HepG2 (cell line): Measurements from ENCODE around the gene PNLDC1. TPM values are rescaled to one million over a fixed set of nuclear protein-coding genes. Genes with fewer than 3 reads are reported as not detected.

ENCODE experiments used
- ATAC-seq: fragments of 200-7000 bp; cut with Tn5 transposase; 3 replicates; pipeline ENCODE4 v1.9.1; 2020; ENCODE audit warnings: mild to moderate bottlenecking, moderate library complexity
- BruUV-seq: library from RNA; stranded (reverse); fragments of 400-500 nt; replicated peaks from 2 replicates; lab custom pipeline; 2021; lab: Mats Ljungman, UMichigan
- CTCF ChIA-PET: fragments of 300-600 bp; formaldehyde crosslinking; extraction: SDS; loops from one replicate; lab custom pipeline; 2021; ENCODE audit warnings: low total read pairs, inconsistent platforms, low intra/inter-chr PET ratio; lab: Yijun Ruan, JAX
- POLR2A ChIA-PET: fragments of 350-600 bp; sonication (Branson Sonifier 250); formaldehyde crosslinking; loops from one replicate; lab custom pipeline; 2020; ENCODE audit warnings: antibody characterized with exemption, inconsistent platforms; lab: Yijun Ruan, JAX
- DNase-seq: peaks from one replicate; pipeline ENCODE4 v3.0.0-alpha.2; 2015; ENCODE audit warnings: low spot score
- FAIRE-seq: peaks from 3 replicates; lab custom pipeline; 2011; peaks lifted over from hg19 to GRCh38; lab: Jason Lieb, UNC
- H2AFZ ChIP-seq: one replicate; pipeline ENCODE4 v1.6.1; 2011; ENCODE audit warnings: low read length, inconsistent platforms
- H3K27ac ChIP-seq: fragments of 300-600 bp; 3 replicates; pipeline ENCODE4 v1.8.0; 2011; ENCODE audit warnings: mixed run types, mild to moderate bottlenecking, mixed read lengths, low read length, inconsistent platforms; ENCODE audit not compliant: insufficient read depth; ENCODE audit errors: extremely low read length
- H3K27me3 ChIP-seq, 2 experiments: fragments of 200-600 bp in 1 of 2; 2 replicates in 1 of 2; 3 replicates in 1 of 2; pipeline versions ENCODE4 v1.6.0 to v1.8.0; 2011; ENCODE audit warnings: low read length in 2 of 2, mild to moderate bottlenecking in 2 of 2, moderate library complexity in 2 of 2, inconsistent platforms in 1 of 2; ENCODE audit not compliant: insufficient read depth in 2 of 2, control insufficient read depth in 1 of 2
- H3K36me3 ChIP-seq, 2 experiments: fragments of 200-600 bp in 1 of 2; replicated peaks in 1 of 2; 2 replicates in 1 of 2; 3 replicates in 1 of 2; pipeline versions ENCODE4 v1.5.1 to v1.8.0; 2011; ENCODE audit warnings: low read length in 2 of 2, inconsistent platforms in 1 of 2; ENCODE audit not compliant: insufficient read depth in 2 of 2, control insufficient read depth in 1 of 2
- H3K4me1 ChIP-seq: 2 replicates; pipeline ENCODE4 v1.5.1; 2012; ENCODE audit warnings: low read length, inconsistent platforms; ENCODE audit not compliant: insufficient read depth
- H3K4me2 ChIP-seq: 2 replicates; pipeline ENCODE4 v1.6.0; 2011; ENCODE audit warnings: low read depth, low read length, inconsistent platforms
- H3K4me3 ChIP-seq, 3 experiments: fragments of 200-600 bp in 1 of 3; sonication (generic), shearing (Covaris generic) in 1 of 3; replicated peaks in 1 of 3; 2 replicates each; pipeline ENCODE4 v1.5.1; 2011 to 2016; ENCODE audit warnings: low read length in 3 of 3, inconsistent platforms in 2 of 3, low read depth in 2 of 3, mild to moderate bottlenecking in 2 of 3, control low read depth in 1 of 3, mixed read lengths in 1 of 3; ENCODE audit not compliant: insufficient read depth in 1 of 3
- H3K79me2 ChIP-seq: one replicate; pipeline ENCODE4 v1.6.1; 2011; ENCODE audit warnings: low read length, inconsistent platforms; ENCODE audit not compliant: insufficient read depth
- H3K9ac ChIP-seq: 2 replicates; pipeline ENCODE4 v1.6.0; 2011; ENCODE audit warnings: mild to moderate bottlenecking, low read depth, low read length, inconsistent platforms; ENCODE audit not compliant: insufficient read depth
- H3K9me3 ChIP-seq: 2 replicates; pipeline ENCODE4 v1.5.1; 2012; ENCODE audit warnings: mild to moderate bottlenecking, low read length
- H4K20me1 ChIP-seq: 2 replicates; pipeline ENCODE4 v1.6.0; 2011; ENCODE audit warnings: inconsistent platforms, mild to moderate bottlenecking, low read length, moderate library complexity; ENCODE audit not compliant: insufficient read depth
- AGO2 ChIP-seq: fragments of 200-400 bp; formaldehyde crosslinking; optimal IDR thresholded peaks from 2 replicates; pipeline ENCODE3; 2017; ENCODE audit warnings: mild to moderate bottlenecking, low read depth, low read length, moderate library complexity
- ARHGAP35 ChIP-seq: sonication (generic); formaldehyde crosslinking; IDR thresholded peaks from 2 replicates; pipeline ENCODE4 v1.9.0; 2022; ENCODE audit warnings: mild to moderate bottlenecking, inconsistent platforms, moderate library complexity, missing genetic modification reagents, borderline replicate concordance
- ATF7 ChIP-seq, 2 experiments: fragments of 450-650 bp in 1 of 2; sonication (generic) in 1 of 2; formaldehyde crosslinking in 1 of 2; IDR thresholded peaks; 2 replicates each; pipeline versions ENCODE4 v1.4.0 to v1.6.1; 2016 to 2020; ENCODE audit warnings: antibody characterized with exemption in 1 of 2, mild to moderate bottlenecking in 1 of 2, missing genetic modification reagents in 1 of 2
- GATAD2A ChIP-seq: IDR thresholded peaks from 2 replicates; pipeline ENCODE4 v1.6.1; 2016
- POLR2AphosphoS5 ChIP-seq: IDR thresholded peaks from 2 replicates; pipeline ENCODE4 v1.6.1; 2012; ENCODE audit warnings: low read depth, low read length
- RBM22 ChIP-seq: fragments of 200-400 bp; formaldehyde crosslinking; optimal IDR thresholded peaks from 2 replicates; pipeline ENCODE3; 2017; ENCODE audit warnings: mild to moderate bottlenecking, low read length, moderate library complexity
- SOX13 ChIP-seq, 3 experiments: fragments of 450-650 bp in 1 of 3; sonication (generic) in 1 of 3; formaldehyde crosslinking in 1 of 3; IDR thresholded peaks in 2 of 3; conservative IDR thresholded peaks in 1 of 3; 2 replicates each; pipeline versions ENCODE4 v1.5.0 to v1.6.1; 2016 to 2020; ENCODE audit warnings: antibody characterized with exemption in 1 of 3, mild to moderate bottlenecking in 1 of 3, missing compliant biosample characterization in 1 of 3, missing genetic modification reagents in 1 of 3, moderate library complexity in 1 of 3
- SSRP1 ChIP-seq: IDR thresholded peaks from 2 replicates; pipeline ENCODE4 v1.6.1; 2016; ENCODE audit warnings: control low read depth
- ZNF260 ChIP-seq: sonication (generic); formaldehyde crosslinking; IDR thresholded peaks from 2 replicates; pipeline ENCODE4 v1.4.0; 2020; ENCODE audit warnings: missing genetic modification reagents, low read depth, mild to moderate bottlenecking, borderline replicate concordance
- WGBS: methylation state at CpG from one replicate; pipeline ENCODE4 v1.1.6; 2017; ENCODE audit warnings: low lambda C conversion rate; 5-methylcytosine and 5-hydroxymethylcytosine counted together
- in situ Hi-C: cut with HindIII; loops from 2 replicates; pipeline ENCODE4 v1.10.0; 2017; ENCODE audit warnings: low pct_unique_long_range_greater_than_20kb; ENCODE audit not compliant: extremely low pct_ligation_motif_present
- intact Hi-C: fragments of 100-400 bp; cut with micrococcal nuclease; formaldehyde crosslinking; loops from one replicate; pipeline ENCODE4 v1.10.0; 2022; ENCODE audit not compliant: unreplicated experiment
- polyA plus RNA-seq, 8 experiments: library from polyadenylated mRNA; depleted of rRNA in 3 of 8; stranded (reverse) in 7 of 8; unstranded in 1 of 8; fragments of >200 nt; fragmentation: Illumina TruSeq in 4 of 8; extraction: Trizol in 4 of 8; gene quantifications; 2 replicates each; pipeline versions ENCODE4 v1.2.1 to v1.2.3, GENCODE V29; 2011 to 2016; ENCODE audit warnings: low read depth in 4 of 8, missing spikeins in 1 of 8, mixed read lengths in 1 of 8; ENCODE audit not compliant: insufficient read depth in 1 of 8
- total RNA-seq, 5 experiments: library from RNA; depleted of rRNA; stranded (reverse); fragments of >200 nt; fragmentation: Illumina TruSeq; extraction: Trizol; gene quantifications; 2 replicates each; pipeline ENCODE4 v1.2.3, GENCODE V29; 2016; ENCODE audit warnings: low read depth in 1 of 5
- TF ChIP-seq, protein P1 (sequence below): sonication (generic); formaldehyde crosslinking; IDR thresholded peaks from 2 replicates; pipeline ENCODE4 v1.4.0; 2020; ENCODE audit warnings: mild to moderate bottlenecking, missing genetic modification reagents
- TF ChIP-seq, protein P2 (sequence below): IDR thresholded peaks from 2 replicates; pipeline ENCODE4 v1.6.1; 2016; ENCODE audit warnings: missing compliant biosample characterization, missing genetic modification reagents, borderline replicate concordance

PNLDC1 gene
- total and polyA plus RNA-seq, 2 of the 13 experiments (the other 11 are each of a cell fraction or from before 2014, with no cell fraction given) = not detected

DNA sequence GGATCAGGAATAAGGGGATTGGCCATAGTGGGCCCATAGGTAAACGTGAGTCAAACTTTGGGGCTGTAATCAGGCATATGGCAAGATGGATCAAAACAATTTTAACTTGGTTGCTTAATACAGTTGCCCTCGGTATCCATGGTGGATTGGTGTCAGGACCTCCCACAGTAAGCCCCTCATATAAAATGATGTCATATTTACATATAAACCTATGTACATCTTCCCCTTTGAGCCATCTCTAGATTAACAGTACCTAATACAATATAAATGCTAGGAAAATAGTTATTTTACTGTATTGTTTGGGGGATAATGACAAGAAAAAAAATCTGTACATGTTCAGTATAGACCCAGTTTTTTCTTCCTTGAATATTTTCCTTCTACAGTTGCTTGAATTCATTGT, 45.7 kb upstream of the PNLDC1 start:
- WGBS = 90% methylated on average over 2 of the region's 2 CpGs
- Histone ChIP-seq H3K79me2 (peaks cover 2% of the 10 kb centered on the region), H3K9ac (no peak overlapping the region), H3K4me3 (no peak overlapping the region), H3K4me2 (no peak overlapping the region), H3K27me3 (no peaks in the 10 kb centered on the region), H3K4me1 (peaks cover 18% of the 10 kb centered on the region), H3K36me3 (peaks cover 13 to 60% of the 10 kb centered on the region in 2 experiments), H3K27ac (no peak overlapping the region), H2AFZ (no peak overlapping the region), H3K9me3 (no peaks in the 10 kb centered on the region), H4K20me1 (no peaks in the 10 kb centered on the region)
- no peak for TF ChIP-seq ARHGAP35
- peak; percentile 75 for TF ChIP-seq ATF7 (IDR thresholded peaks at IDR 0.05)
- no peak for TF ChIP-seq ATF7 (CRISPR knock-in tag; IDR thresholded peaks at IDR 0.05)
- TF ChIP-seq SOX13 (IDR thresholded peaks at IDR 0.05) = no peak
- no peak for TF ChIP-seq SOX13 (CRISPR knock-in tag; conservative IDR thresholded peaks at IDR 0.05 in 1 of 2, IDR thresholded peaks at IDR 0.05 in 1 of 2)
- ATAC-seq (no peak), DNase-seq (no peak), FAIRE-seq (no peak)
- in situ Hi-C loops (no loop called here), intact Hi-C loops (no loop called here)
- ChIA-PET CTCF (no interaction called here), POLR2A (no interaction called here)
- no TSS peak for BruUV-seq

DNA sequence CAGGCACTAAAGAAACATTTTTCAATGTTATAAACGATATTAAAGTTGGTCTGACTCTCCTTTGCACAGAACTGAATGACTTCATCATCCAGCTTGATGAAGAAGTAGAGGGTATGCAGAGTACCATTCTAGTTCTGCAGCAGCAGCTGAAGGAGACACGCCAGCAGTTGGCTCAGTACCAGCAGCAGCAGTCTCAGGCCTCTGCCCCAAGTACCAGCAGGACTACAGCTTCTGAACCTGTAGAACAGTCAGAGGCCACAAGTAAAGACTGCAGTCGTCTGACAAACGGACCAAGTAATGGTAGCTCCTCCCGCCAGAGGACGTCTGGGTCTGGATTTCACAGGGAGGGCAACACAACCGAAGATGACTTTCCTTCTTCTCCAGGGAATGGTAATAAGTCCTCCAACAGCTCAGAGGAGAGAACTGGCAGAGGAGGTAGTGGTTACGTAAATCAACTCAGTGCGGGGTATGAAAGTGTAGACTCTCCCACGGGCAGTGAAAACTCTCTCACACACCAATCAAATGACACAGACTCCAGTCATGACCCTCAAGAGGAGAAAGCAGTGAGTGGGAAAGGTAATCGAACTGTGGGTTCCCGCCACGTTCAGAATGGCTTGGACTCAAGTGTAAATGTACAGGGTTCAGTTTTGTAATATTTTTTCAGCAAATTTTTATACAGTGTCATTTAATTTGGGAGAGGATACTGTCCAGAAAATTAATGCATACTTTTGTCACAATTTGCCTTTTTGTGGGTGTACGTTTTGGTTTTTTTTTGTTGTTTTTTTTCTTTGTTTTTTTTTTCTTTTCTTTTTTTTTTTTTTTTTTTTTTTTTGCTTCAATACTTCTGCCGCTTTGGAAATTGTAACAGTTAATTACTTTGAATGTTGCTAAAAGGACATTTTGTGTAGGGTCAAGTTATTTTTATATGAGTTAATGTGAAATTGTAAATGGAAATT, 44.8 kb upstream of the PNLDC1 start:
- DNase-seq (no peak), ATAC-seq (no peak), FAIRE-seq (no peak)
- Histone ChIP-seq H3K4me2 (no peak overlapping the region), H3K27ac (no peak overlapping the region), H3K4me1 (peaks cover 25% of the 10 kb centered on the region), H4K20me1 (no peaks in the 10 kb centered on the region), H3K9me3 (no peaks in the 10 kb centered on the region), H3K4me3 (no peak overlapping the region), H3K27me3 (no peaks in the 10 kb centered on the region), H2AFZ (no peak overlapping the region), H3K79me2 (peaks cover 8% of the 10 kb centered on the region), H3K36me3 (peaks cover 13 to 54% of the 10 kb centered on the region in 2 experiments), H3K9ac (no peak overlapping the region)
- peak; percentile 10; the same call in 1 of the 2 replicates for TF ChIP-seq POLR2AphosphoS5
- TF ChIP-seq, protein P1, sequence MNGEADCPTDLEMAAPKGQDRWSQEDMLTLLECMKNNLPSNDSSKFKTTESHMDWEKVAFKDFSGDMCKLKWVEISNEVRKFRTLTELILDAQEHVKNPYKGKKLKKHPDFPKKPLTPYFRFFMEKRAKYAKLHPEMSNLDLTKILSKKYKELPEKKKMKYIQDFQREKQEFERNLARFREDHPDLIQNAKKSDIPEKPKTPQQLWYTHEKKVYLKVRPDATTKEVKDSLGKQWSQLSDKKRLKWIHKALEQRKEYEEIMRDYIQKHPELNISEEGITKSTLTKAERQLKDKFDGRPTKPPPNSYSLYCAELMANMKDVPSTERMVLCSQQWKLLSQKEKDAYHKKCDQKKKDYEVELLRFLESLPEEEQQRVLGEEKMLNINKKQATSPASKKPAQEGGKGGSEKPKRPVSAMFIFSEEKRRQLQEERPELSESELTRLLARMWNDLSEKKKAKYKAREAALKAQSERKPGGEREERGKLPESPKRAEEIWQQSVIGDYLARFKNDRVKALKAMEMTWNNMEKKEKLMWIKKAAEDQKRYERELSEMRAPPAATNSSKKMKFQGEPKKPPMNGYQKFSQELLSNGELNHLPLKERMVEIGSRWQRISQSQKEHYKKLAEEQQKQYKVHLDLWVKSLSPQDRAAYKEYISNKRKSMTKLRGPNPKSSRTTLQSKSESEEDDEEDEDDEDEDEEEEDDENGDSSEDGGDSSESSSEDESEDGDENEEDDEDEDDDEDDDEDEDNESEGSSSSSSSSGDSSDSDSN = no peak
- TF ChIP-seq, protein P2, sequence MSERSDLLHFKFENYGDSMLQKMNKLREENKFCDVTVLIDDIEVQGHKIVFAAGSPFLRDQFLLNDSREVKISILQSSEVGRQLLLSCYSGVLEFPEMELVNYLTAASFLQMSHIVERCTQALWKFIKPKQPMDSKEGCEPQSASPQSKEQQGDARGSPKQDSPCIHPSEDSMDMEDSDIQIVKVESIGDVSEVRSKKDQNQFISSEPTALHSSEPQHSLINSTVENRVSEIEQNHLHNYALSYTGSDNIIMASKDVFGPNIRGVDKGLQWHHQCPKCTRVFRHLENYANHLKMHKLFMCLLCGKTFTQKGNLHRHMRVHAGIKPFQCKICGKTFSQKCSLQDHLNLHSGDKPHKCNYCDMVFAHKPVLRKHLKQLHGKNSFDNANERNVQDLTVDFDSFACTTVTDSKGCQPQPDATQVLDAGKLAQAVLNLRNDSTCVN (CRISPR knock-in tag) = no peak
- TF ChIP-seq SSRP1 (CRISPR knock-in tag) = peak; percentile 79; the same call in 1 of the 2 replicates
- peak; percentile 50 for TF ChIP-seq AGO2
- TF ChIP-seq GATAD2A = no peak
- peak; percentile 40 for TF ChIP-seq RBM22
- TF ChIP-seq ZNF260 (CRISPR knock-in tag) = no peak
- TSS peak; percentile 15 for BruUV-seq
- WGBS = 93% methylated on average over 15 of the region's 15 CpGs
- ChIA-PET POLR2A (interaction anchor here (0.8 to 10.2 kb wide), 2 partner anchors 27 to 28 kb away, joined by 3 to 175 read pairs; partner anchors contain the start of gene WTAP), CTCF (no interaction called here)
- intact Hi-C loops (no loop called here), in situ Hi-C loops (no loop called here)
